ENCODE data around the gene LMF2.

LMF2 gene

GRCh38 chr22:50467341-50467740 lies 40.2 kb downstream of the LMF2 start:
- no peak for DNase-seq (ENCODE audit: low spot score)

GRCh38 chr22:50465066-50465930 lies 42.2 kb downstream of the LMF2 start:
- no peak for DNase-seq (ENCODE audit: low spot score)

DNA sequence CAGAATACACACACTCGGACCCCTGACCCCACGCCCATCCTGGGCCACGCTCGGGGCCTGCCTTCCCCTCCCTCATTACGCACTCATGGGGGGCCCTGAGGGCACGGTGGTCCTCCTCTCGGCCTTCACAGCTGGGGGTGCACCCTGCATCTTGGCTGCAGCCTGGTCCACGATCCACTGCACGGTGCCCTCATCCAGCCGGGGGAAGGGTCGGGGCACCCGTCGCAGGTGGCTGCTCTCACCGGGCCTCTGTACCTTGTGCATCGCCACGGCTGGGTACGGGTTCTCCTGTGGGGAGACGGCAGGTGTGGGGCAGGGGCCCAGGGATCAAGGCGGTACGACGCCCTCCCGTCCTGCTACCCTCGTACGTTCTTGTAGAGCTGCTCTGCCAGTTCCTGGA lies 43.1 kb downstream of the LMF2 start:
- DNase-seq (ENCODE audit: low spot score), result no peak

GRCh38 chr22:50463188-50463900 lies 44.2 kb downstream of the LMF2 start:
- no peak for DNase-seq (ENCODE audit: low spot score)

DNA sequence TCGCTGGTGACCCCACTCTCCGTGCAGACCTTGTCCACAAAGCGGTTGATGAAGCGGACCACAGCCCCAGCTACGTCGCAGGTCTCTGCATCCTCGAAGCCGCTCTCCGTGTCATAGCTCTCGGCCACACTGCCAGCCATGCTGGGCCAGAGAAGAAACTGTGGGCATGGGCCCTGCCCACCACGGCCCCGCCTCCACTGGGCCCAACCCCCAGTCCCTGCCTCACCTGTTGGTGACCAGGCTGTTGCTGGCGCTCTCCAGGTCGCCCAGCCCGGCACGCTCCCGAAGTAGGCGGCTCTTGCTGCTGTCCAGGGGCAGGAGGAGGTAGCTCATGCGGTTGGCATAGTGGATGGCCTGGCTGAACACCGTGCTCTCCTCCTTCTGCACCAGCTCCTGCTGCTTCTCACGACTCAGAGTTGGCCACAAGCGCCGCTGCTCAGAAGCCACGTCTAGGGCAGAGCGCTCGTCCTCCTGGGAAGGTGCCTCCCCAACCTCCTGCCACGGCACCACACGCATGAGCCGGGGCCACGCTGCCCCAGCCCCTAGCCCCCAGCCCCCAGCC lies 45.4 kb downstream of the LMF2 start:
- no peak for DNase-seq (ENCODE audit: low spot score)

DNA sequence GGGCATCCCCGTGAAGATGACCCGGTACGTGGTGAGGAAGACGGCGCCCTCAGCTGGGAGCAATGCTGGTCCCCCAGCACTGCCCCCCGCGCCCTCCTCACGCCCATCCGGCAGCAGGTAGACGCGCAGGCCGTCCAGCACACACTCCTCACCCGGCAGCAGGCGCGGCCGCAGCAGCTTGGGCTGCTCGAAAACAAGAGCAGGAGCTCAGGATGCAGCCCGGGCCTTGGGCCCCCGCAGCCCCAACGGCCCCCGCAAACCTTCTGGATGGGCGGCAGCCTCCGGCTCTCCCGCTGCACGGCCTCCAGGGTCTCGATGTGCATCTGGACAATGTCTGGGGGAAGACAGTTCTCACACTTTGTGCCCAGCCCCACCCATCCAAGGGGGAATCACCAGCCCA lies 46.0 kb downstream of the LMF2 start:
- DNase-seq (ENCODE audit: low spot score), result no peak

GRCh38 chr22:50460938-50461337 lies 46.6 kb downstream of the LMF2 start:
- no peak for DNase-seq (ENCODE audit: low spot score)

DNA sequence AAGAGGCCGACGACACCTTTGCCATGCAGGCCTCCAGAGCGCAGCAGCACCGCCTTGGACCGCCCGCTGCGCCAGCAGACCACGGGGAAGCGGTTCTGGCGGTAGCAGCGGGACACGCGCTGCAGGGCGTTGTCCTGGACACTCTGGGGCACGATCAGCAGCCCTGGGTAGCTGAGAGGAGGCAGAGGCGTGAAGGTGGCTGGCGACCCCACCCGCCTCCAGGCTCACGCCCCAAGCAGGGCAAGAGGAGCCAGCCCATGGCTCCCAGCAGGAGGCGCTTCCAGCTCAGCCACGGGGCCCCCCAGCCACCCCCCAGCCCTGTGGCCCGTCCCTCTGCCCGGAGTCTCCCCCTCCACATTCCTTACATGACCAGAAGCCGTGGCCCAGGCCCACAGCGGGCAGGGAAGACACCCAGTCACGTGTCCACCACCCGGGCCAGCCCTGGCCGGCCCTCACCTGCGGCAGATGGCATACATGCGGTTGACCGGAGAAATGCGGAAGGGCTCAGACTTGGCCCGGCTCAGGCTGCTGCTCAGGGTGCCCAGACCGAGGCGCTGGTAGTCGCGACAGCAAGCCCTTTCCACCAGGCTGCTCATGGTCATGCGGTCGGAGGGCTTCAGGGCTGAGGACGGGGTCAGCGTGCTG lies 47.9 kb downstream of the LMF2 start:
- no peak for DNase-seq (ENCODE audit: low spot score)

DNA sequence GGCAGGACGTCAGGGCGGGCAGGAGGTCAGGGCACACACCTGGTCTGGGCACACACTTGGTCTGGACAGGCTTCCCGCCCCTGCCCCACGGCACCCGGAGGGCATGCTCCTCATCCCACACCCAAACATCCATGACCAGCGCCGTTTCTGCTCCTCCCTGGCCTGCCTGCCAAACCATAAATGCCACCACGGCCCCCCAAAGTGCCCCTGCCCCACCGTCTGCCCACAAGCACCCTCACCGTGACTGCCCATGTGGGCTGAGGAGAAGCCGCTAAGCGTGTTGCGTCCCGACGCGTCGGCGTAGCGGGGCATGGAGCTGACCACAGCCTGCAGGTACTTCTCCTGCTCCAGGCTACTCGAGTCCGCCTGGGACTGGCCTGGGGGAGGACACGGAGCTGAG lies 48.5 kb downstream of the LMF2 start:
- no peak for DNase-seq (ENCODE audit: low spot score)

GRCh38 chr22:50456466-50457234 lies 50.9 kb downstream of the LMF2 start:
- no peak for DNase-seq (ENCODE audit: low spot score)

DNA sequence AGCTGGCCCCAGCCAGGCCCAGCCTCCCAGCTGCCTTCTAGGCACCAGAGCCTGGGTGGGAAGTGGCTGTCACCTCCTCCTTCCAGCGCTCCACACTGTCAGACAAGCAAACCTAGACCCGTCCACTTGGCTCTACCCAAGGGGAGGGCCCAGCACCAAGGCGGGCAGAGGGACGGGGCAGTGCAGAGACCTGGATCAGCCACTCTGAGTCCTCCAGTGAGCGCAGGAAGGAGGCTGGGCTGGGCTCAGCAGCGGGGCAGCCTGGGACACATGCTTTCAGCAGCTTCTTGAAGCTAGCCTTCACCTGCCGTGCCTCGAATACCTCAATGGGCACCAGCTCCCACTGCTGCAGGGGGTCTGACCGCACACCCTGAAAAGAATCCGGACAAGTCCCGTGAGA lies 51.5 kb downstream of the LMF2 start:
- DNase-seq (ENCODE audit: low spot score), result no peak

GRCh38 chr22:50455201-50455600 lies 52.3 kb downstream of the LMF2 start:
- DNase-seq (ENCODE audit: low spot score), result no peak

DNA sequence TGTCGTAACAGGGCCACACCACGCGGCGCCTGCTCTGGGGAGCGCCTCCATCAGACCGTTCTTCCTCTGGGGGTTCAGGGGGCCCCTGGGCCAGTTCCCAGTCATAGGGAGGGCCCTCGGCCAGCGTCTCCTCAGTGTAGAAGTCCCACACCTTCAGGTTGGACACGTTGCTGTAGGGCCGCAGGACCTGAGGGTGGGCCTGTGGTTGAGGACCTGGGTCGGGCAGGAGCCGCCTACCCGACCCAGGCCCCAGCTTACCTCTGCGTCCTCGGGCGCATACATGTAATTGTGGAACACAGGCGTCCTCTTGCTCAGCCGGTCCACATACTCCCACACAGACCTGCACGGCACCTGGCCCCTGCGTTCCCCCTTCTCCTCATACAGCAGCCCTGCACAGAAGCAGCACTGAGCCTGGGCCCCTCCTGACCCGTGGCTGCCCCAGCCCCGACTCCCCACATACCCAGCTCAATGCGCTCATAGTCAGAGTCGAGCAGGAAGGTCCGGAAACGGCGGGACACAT lies 52.9 kb downstream of the LMF2 start:
- DNase-seq (ENCODE audit: low spot score), result no peak

Measured in SK-N-DZ (cell line).